ENCODE results near the gene UNC13D. TPM values are rescaled to one million over a fixed set of nuclear protein-coding genes. Genes with fewer than 3 reads are reported as not detected.

Gene UNC13D
- total and polyA plus RNA-seq, 9 of the 15 experiments (the other 6 are each of a cell fraction or from before 2014, with no cell fraction given) = 0.86 to 244 (median 69.2) TPM

GRCh38 chr17:75784473-75785015 is 59.7 kb downstream of the UNC13D start, which contains the start of gene UNK (continued):
- TF ChIP-seq SRSF1 (IDR thresholded peaks at IDR 0.05; ENCODE audit: low read depth, low read length) (no peak), TAL1 (IDR thresholded peaks at IDR 0.05) (no peak), BHLHE40 (IDR thresholded peaks at IDR 0.05; ENCODE audit: low read length) (0 out of 2 replicates have a peak, but pooled peaks have one; percentile 47), NFIC (IDR thresholded peaks at IDR 0.05) (peak; percentile 78), HDGF (IDR thresholded peaks at IDR 0.05) (no peak), MED1 (CRISPR knock-in tag; IDR thresholded peaks at IDR 0.05; ENCODE audit: borderline replicate concordance) (no peak), PREB (CRISPR knock-in tag; IDR thresholded peaks at IDR 0.05) (no peak; the same call in 1 of the 2 replicates), LARP7 (IDR thresholded peaks at IDR 0.05) (no peak), NCOA6 (IDR thresholded peaks at IDR 0.05) (peak; percentile 90), CREBBP (IDR thresholded peaks at IDR 0.05; ENCODE audit: low read depth, low read length) (no peak), CC2D1A (IDR thresholded peaks at IDR 0.05) (no peak), ZFPM2 (CRISPR knock-in tag; IDR thresholded peaks at IDR 0.05) (no peak), ZNF324 (CRISPR knock-in tag; IDR thresholded peaks at IDR 0.05) (no peak), FOXO4 (CRISPR knock-in tag; IDR thresholded peaks at IDR 0.05) (no peak), SNRNP70 (optimal IDR thresholded peaks at IDR 0.05; ENCODE audit: low read depth, low read length) (no peak), ZNF318 (IDR thresholded peaks at IDR 0.05; ENCODE audit: borderline replicate concordance in 1 of 2, low read depth in 1 of 2) (no peak), CBFA2T2 (conservative IDR thresholded peaks at IDR 0.05) (no peak), MAX (CRISPR knock-in tag; IDR thresholded peaks at IDR 0.05) (no peak), KLF16 (IDR thresholded peaks at IDR 0.05) (no peak), ZZZ3 (IDR thresholded peaks at IDR 0.05) (no peak)
